B cell (primary cell): ENCODE measurements around the gene C1QTNF7. TPM values are rescaled to one million over a fixed set of nuclear protein-coding genes. Genes with fewer than 3 reads are reported as not detected.

ENCODE experiments used
- ATAC-seq: fragments of 200-7000 bp; cut with Tn5 transposase; one replicate; pipeline ENCODE4 v1.10.0; 2021; ENCODE audit warnings: low read depth, mild to moderate bottlenecking, moderate number of reproducible peaks, moderate library complexity
- CTCF ChIA-PET: fragments of 350-600 bp; sonication (Branson Sonifier 250); formaldehyde crosslinking; loops from one replicate; lab custom pipeline; 2021; ENCODE audit warnings: antibody characterized with exemption, inconsistent platforms; lab: Charles Lee
- POLR2A ChIA-PET: fragments of 350-600 bp; sonication (Branson Sonifier 250); formaldehyde crosslinking; loops from one replicate; lab custom pipeline; 2021; ENCODE audit warnings: antibody characterized with exemption; lab: Charles Lee
- DNase-seq: peaks from one replicate; pipeline ENCODE4 v3.0.0; 2013
- H2AFZ ChIP-seq: 2 replicates; pipeline ENCODE4 v1.6.1; 2012; ENCODE audit warnings: mild to moderate bottlenecking, low read depth, low read length; ENCODE audit not compliant: insufficient read depth, poor library complexity, severe bottlenecking
- H3K27ac ChIP-seq, 2 donors: 1 replicate in 1 of 2; 2 replicates in 1 of 2; pipeline ENCODE4 v1.5.1; 2012 to 2013; ENCODE audit warnings: low read length in 2 of 2, mild to moderate bottlenecking in 2 of 2, moderate library complexity in 1 of 2
- H3K27me3 ChIP-seq, 4 experiments: fragments of 200-600 bp in 1 of 4; sonication (generic) in 1 of 4; replicated peaks in 1 of 4; 1 replicate in 2 of 4; 2 replicates in 2 of 4; pipeline versions ENCODE4 v1.6.1 to v1.7.0; 2013 to 2016; ENCODE audit warnings: low read length in 3 of 4, mild to moderate bottlenecking in 2 of 4, mixed read lengths in 1 of 4, moderate library complexity in 1 of 4; ENCODE audit not compliant: insufficient read depth in 4 of 4, control insufficient read depth in 3 of 4; ENCODE audit errors: control extremely low read depth in 1 of 4
- H3K36me3 ChIP-seq, 2 experiments: replicated peaks in 1 of 2; 1 replicate in 1 of 2; 2 replicates in 1 of 2; pipeline versions ENCODE4 v1.6.1 to v1.7.1; 2013; ENCODE audit warnings: low read length in 1 of 2; ENCODE audit not compliant: insufficient read depth in 2 of 2, control insufficient read depth in 1 of 2; ENCODE audit errors: control extremely low read depth in 1 of 2, extremely low read depth in 1 of 2
- H3K4me1 ChIP-seq, 2 donors: fragments of 200-600 bp in 1 of 2; sonication (generic) in 1 of 2; 1 replicate in 1 of 2; 2 replicates in 1 of 2; pipeline versions ENCODE4 v1.5.1 to v1.6.1; 2013 to 2017; ENCODE audit warnings: low read length in 2 of 2; ENCODE audit not compliant: control insufficient read depth in 2 of 2, insufficient read depth in 2 of 2
- H3K4me2 ChIP-seq: replicated peaks from 2 replicates; pipeline ENCODE3; 2012; ENCODE audit warnings: mild to moderate bottlenecking, low read depth, low read length; ENCODE audit not compliant: poor library complexity, severe bottlenecking
- H3K4me3 ChIP-seq, 5 experiments: fragments of 200-600 bp in 1 of 5; sonication (generic) in 1 of 5; 1 replicate in 3 of 5; 2 replicates in 2 of 5; pipeline versions ENCODE4 v1.5.1 to v1.7.0; 2011 to 2016; ENCODE audit warnings: low read length in 4 of 5, mild to moderate bottlenecking in 4 of 5, low read depth in 2 of 5, control low read depth in 1 of 5, moderate library complexity in 1 of 5; ENCODE audit not compliant: insufficient read depth in 1 of 5; ENCODE audit errors: control extremely low read depth in 1 of 5, extremely low read depth in 1 of 5
- H3K79me2 ChIP-seq: fragments of 200-600 bp; sonication (generic); one replicate; pipeline ENCODE4 v1.6.0; 2016; ENCODE audit warnings: low read length; ENCODE audit not compliant: control insufficient read depth, insufficient read depth
- H3K9ac ChIP-seq: fragments of 200-600 bp; sonication (generic); 2 replicates; pipeline ENCODE4 v1.6.1; 2017; ENCODE audit warnings: mild to moderate bottlenecking, low read length, moderate library complexity
- H3K9me3 ChIP-seq, 3 donors: one replicate each; pipeline versions ENCODE4 v1.6.1 to v1.7.1; 2013; ENCODE audit warnings: low read length in 2 of 3; ENCODE audit not compliant: control insufficient read depth in 2 of 3, insufficient read depth in 1 of 3; ENCODE audit errors: control extremely low read depth in 1 of 3
- H4K20me1 ChIP-seq: 2 replicates; pipeline ENCODE4 v1.6.0; 2012; ENCODE audit warnings: mild to moderate bottlenecking, low read length; ENCODE audit not compliant: insufficient read depth, control insufficient read depth, poor library complexity, severe bottlenecking
- H3K27ac Mint-ChIP-seq: one replicate; pipeline ENCODE4 v1.8.0; 2021; ENCODE audit warnings: mixed read lengths
- H3K27me3 Mint-ChIP-seq: one replicate; pipeline ENCODE4 v1.8.0; 2021; ENCODE audit warnings: mixed read lengths
- H3K4me1 Mint-ChIP-seq: one replicate; pipeline ENCODE4 v1.8.0; 2021; ENCODE audit warnings: mixed read lengths
- H3K4me3 Mint-ChIP-seq: one replicate; pipeline ENCODE4 v1.8.0; 2021; ENCODE audit warnings: mixed read lengths
- H3K9me3 Mint-ChIP-seq: one replicate; pipeline ENCODE4 v1.8.0; 2022; ENCODE audit warnings: mixed read lengths; ENCODE audit not compliant: insufficient read depth
- CTCF ChIP-seq: fragments of 200-600 bp; IDR thresholded peaks from one replicate; pipeline ENCODE4 v1.8.0; 2022; ENCODE audit warnings: antibody characterized with exemption, mild to moderate bottlenecking
- EZH2 ChIP-seq: IDR thresholded peaks from 2 replicates; pipeline ENCODE4 v1.6.1; 2012; ENCODE audit warnings: borderline replicate concordance, low read depth, mild to moderate bottlenecking, moderate library complexity, low read length; ENCODE audit not compliant: insufficient read depth, poor library complexity, severe bottlenecking
- WGBS: methylation state at CpG from one replicate; pipeline ENCODE4 v1.1.5; 2013; ENCODE audit warnings: missing lambda C conversion rate; ENCODE audit not compliant: insufficient coverage; 5-methylcytosine and 5-hydroxymethylcytosine counted together
- intact Hi-C: fragments of 100-400 bp; cut with micrococcal nuclease; formaldehyde crosslinking; loops from one replicate; pipeline ENCODE4 v1.10.0; 2022
- polyA plus RNA-seq: library from polyadenylated mRNA; depleted of rRNA; stranded (reverse); fragments of >200 nt; gene quantifications from 2 replicates; pipeline ENCODE4 v1.2.3, GENCODE V29; 2012
- total RNA-seq, 2 donors: library from RNA; stranded (reverse); fragments of 120-200 nt in 1 of 2; gene quantifications; 1 replicate in 1 of 2; 2 replicates in 1 of 2; pipeline versions ENCODE4 v1.2.3 to v1.2.4, GENCODE V29; 2013 to 2022

Gene C1QTNF7
- total and polyA plus RNA-seq, 2 donors (not counting 1 experiment from before 2014, with no cell fraction given): not detected

DNA sequence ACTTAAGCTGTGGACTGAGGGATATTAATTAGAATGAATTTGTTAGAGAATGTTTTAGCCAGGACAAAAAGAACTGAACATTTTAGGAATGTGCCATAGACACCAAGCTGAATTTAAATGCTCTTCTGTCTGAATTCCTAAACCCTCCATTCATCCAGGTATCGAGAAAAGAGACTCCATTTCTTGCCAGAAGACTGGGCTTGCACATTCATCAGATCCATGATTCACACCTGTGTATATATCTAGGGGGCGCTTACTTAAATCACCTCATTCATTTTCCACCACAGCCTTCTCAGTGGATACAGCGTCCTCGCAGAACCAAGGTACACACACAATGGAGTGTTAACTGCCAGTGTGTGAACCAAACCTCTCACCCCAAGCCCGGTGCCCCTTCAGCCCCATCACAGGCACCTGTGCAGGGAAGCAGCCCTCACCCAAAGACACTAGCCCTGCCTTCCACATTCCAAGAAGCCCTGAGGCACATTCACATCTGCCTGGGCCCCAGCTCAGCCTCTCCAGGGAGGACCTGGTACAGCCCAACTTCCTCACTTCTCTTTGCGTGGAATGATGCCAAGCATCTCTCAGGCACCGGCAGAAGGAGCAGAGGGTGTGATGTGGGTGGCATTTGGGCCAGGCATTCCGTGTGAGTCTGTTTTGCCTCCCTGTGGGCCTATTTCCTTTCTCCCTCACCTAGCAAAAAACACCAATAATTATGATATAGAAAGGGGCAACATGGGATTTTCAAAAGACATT lies 35.6 kb upstream of the C1QTNF7 start:
- Mint-ChIP-seq H3K27me3 (peaks cover 4% of the 10 kb centered on the region), H3K4me1 (peaks cover 2% of the 10 kb centered on the region), H3K4me3 (no peak overlapping the region), H3K27ac (no peak overlapping the region), H3K9me3 (no peaks in the 10 kb centered on the region)
- H3K4me1 ChIP-seq: peaks cover 0 to 7% of the 10 kb centered on the region in 2 donors
- no peaks in the 10 kb centered on the region for H3K36me3 ChIP-seq
- H4K20me1 ChIP-seq: no peaks in the 10 kb centered on the region
- CTCF ChIA-PET: interaction anchor here (0.7 to 1.5 kb wide), 2 partner anchors 12 to 138 kb away, joined by 3 read pairs; no protein-coding TSS in a partner anchor
- WGBS: 100% methylated on average over 2 of the region's 8 CpGs
- no peak overlapping the region for H3K4me2 ChIP-seq
- no peaks in the 10 kb centered on the region for H3K27me3 ChIP-seq
- H3K9me3 ChIP-seq: no peaks in the 10 kb centered on the region
- DNase-seq (no peak), ATAC-seq (no peak)
- H3K4me3 ChIP-seq: no peak overlapping the region
- POLR2A ChIA-PET: no interaction called here
- peaks cover 5% of the 10 kb centered on the region for H3K79me2 ChIP-seq
- no peak for TF ChIP-seq EZH2
- TF ChIP-seq CTCF: no peak
- no peak overlapping the region for H2AFZ ChIP-seq
- intact Hi-C loops: no loop called here
- H3K27ac ChIP-seq: no peak overlapping the region
- no peak overlapping the region for H3K9ac ChIP-seq

DNA sequence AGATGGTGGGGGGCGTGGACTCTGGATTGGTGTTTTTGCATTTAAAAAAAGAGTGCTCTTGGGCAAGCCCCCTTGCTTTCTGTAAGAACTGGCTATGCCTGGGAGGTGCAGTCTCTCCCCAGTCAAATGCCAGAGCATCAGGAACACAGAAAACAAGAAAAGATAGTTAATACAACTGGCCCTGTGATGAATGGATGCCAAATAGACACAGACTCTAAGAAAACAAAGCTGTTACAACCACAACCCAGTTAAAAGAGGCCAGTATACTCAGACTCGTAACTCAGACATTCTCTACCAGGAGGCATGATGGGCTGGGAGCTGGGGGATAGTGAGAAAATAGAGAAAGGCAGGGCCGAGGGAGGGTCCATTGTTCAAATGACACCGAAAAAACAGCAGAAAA lies 32.5 kb upstream of the C1QTNF7 start:
- Histone ChIP-seq H3K36me3 (no peaks in the 10 kb centered on the region), H3K27me3 (no peaks in the 10 kb centered on the region), H3K4me2 (no peak overlapping the region), H4K20me1 (no peaks in the 10 kb centered on the region), H3K4me3 (no peak overlapping the region), H3K9me3 (no peaks in the 10 kb centered on the region), H3K4me1 (peaks cover 15 to 22% of the 10 kb centered on the region in 2 donors), H3K9ac (no peak overlapping the region), H3K79me2 (peaks cover 10% of the 10 kb centered on the region), H2AFZ (no peak overlapping the region), H3K27ac (no peak overlapping the region)
- no peak for DNase-seq
- Mint-ChIP-seq H3K9me3 (no peaks in the 10 kb centered on the region), H3K27ac (no peak overlapping the region), H3K4me3 (no peak overlapping the region), H3K27me3 (peaks cover 4% of the 10 kb centered on the region), H3K4me1 (peaks cover 14% of the 10 kb centered on the region)
- 86% methylated on average over 2 of the region's 4 CpGs for WGBS
- ChIA-PET CTCF (interaction anchor here (1.1 to 3.5 kb wide), 6 partner anchors 10 to 157 kb away, joined by 3 to 30 read pairs (median 16); no protein-coding TSS in a partner anchor), POLR2A (no interaction called here)
- intact Hi-C loops: no loop called here
- ATAC-seq: no peak
- TF ChIP-seq EZH2 (no peak), CTCF (no peak)
